NCI-H1436 treated with DMSO at 0.1 percent for 48 hours (cell line): ENCODE measurements around the gene DOCK10.

Source experiments
- DNase-seq: peaks from one replicate; lab custom pipeline; 2025; lab: John Stamatoyannopoulos, UW

Gene DOCK10

GRCh38 chr2:224976629-224977525 is 65.4 kb downstream of the DOCK10 start:
- DNase-seq: no peak

- DNase-seq: no peak
These were observed 66.5 kb downstream of the DOCK10 start for GRCh38 chr2:224975761-224976160.

- DNase-seq: no peak
These were observed 68.9 kb downstream of the DOCK10 start for GRCh38 chr2:224973112-224974016.

- DNase-seq: no peak
These were observed 71.1 kb downstream of the DOCK10 start for GRCh38 chr2:224971214-224971613.

- no peak for DNase-seq
These were observed 72.0 kb downstream of the DOCK10 start for GRCh38 chr2:224970311-224970710.

- no peak for DNase-seq
These were observed 72.5 kb downstream of the DOCK10 start for GRCh38 chr2:224969633-224970260.

- no peak for DNase-seq
These were observed 73.2 kb downstream of the DOCK10 start for GRCh38 chr2:224969095-224969494.

GRCh38 chr2:224968051-224968450 is 74.2 kb downstream of the DOCK10 start:
- no peak for DNase-seq

- no peak for DNase-seq
These were observed 75.7 kb downstream of the DOCK10 start for GRCh38 chr2:224966613-224967012.

GRCh38 chr2:224959556-224959955 is 82.7 kb downstream of the DOCK10 start:
- DNase-seq: no peak

GRCh38 chr2:224958873-224959272 is 83.4 kb downstream of the DOCK10 start:
- no peak for DNase-seq

- DNase-seq: no peak
These were observed 83.8 kb downstream of the DOCK10 start for GRCh38 chr2:224958462-224958857.

- no peak for DNase-seq
These were observed 84.5 kb downstream of the DOCK10 start for GRCh38 chr2:224957540-224958461.

- DNase-seq: no peak
These were observed 85.6 kb downstream of the DOCK10 start for GRCh38 chr2:224956706-224957105.

- peak; percentile 67 for DNase-seq
These were observed 87.3 kb downstream of the DOCK10 start for GRCh38 chr2:224954980-224955379.

- no peak for DNase-seq
These were observed 89.2 kb downstream of the DOCK10 start for GRCh38 chr2:224952936-224953657.

- DNase-seq: no peak
These were observed 90.4 kb downstream of the DOCK10 start for GRCh38 chr2:224951723-224952481.

- no peak for DNase-seq
These were observed 93.4 kb downstream of the DOCK10 start for GRCh38 chr2:224948859-224949258.

- DNase-seq: no peak
These were observed 94.3 kb downstream of the DOCK10 start for GRCh38 chr2:224948005-224948404.

GRCh38 chr2:224947566-224947965 is 94.7 kb downstream of the DOCK10 start:
- DNase-seq: no peak
